Tibial nerve (tissue), 4 donors: Measurements from ENCODE around the gene UNC93A. TPM values are rescaled to one million over a fixed set of nuclear protein-coding genes. Genes with fewer than 3 reads are reported as not detected.
"Not testable (repeated sequence)": the region's sequence is repeated elsewhere in the genome, so short reads cannot be mapped to it uniquely, and the experiment has no call there.

Source experiments
- DNase-seq, 2 donors: peaks; one replicate each; pipeline ENCODE4 v3.0.0-alpha.2; 2019; ENCODE audit warnings: low spot score in 2 of 2
- H3K27ac ChIP-seq, 4 donors: fragments of 200-600 bp; sonication (generic) in 3 of 4; one replicate each; pipeline ENCODE4 v1.5.1; 2017 to 2019; ENCODE audit warnings: mild to moderate bottlenecking in 1 of 4
- H3K27me3 ChIP-seq, 2 donors: fragments of 200-600 bp; sonication (generic) in 1 of 2; one replicate each; pipeline versions ENCODE4 v1.5.1 to v1.6.0; 2017 to 2019
- H3K36me3 ChIP-seq, 3 donors: fragments of 200-600 bp; sonication (generic); one replicate each; pipeline ENCODE4 v1.5.1; 2018 to 2019
- H3K4me1 ChIP-seq, 4 donors: fragments of 200-600 bp; sonication (generic) in 3 of 4; one replicate each; pipeline ENCODE4 v1.5.1; 2017 to 2019
- H3K4me3 ChIP-seq, 4 donors: fragments of 200-600 bp; sonication (generic) in 3 of 4; one replicate each; pipeline ENCODE4 v1.5.1; 2017 to 2019; ENCODE audit warnings: mild to moderate bottlenecking in 1 of 4, moderate library complexity in 1 of 4
- H3K9me3 ChIP-seq, 4 donors: fragments of 200-600 bp; sonication (generic) in 3 of 4; one replicate each; pipeline ENCODE4 v1.5.1; 2017 to 2019
- CTCF ChIP-seq, 5 experiments: fragments of 200-600 bp in 3 of 5; fragments of 450-650 bp in 2 of 5; sonication (generic) in 3 of 5; IDR thresholded peaks; one replicate each; pipeline ENCODE4 v1.5.1; 2016 to 2019; ENCODE audit warnings: antibody characterized with exemption in 5 of 5, mild to moderate bottlenecking in 3 of 5, moderate library complexity in 2 of 5
- EP300 ChIP-seq, 2 donors: sonication (generic); formaldehyde crosslinking; IDR thresholded peaks; one replicate each; pipeline ENCODE4 v1.6.1; 2017; ENCODE audit warnings: antibody characterized with exemption in 2 of 2, mild to moderate bottlenecking in 1 of 2
- POLR2A ChIP-seq, 2 donors: fragments of 450-650 bp; IDR thresholded peaks; one replicate each; pipeline ENCODE4 v1.6.1; 2017; ENCODE audit warnings: antibody characterized with exemption in 2 of 2, mild to moderate bottlenecking in 2 of 2, moderate library complexity in 2 of 2
- WGBS, 2 donors: methylation state at CpG; one replicate each; pipeline ENCODE4 v1.1.5; 2018; 5-methylcytosine and 5-hydroxymethylcytosine counted together
- total RNA-seq, 4 donors: library from RNA; depleted of rRNA; stranded (reverse); fragments of >200 nt; gene quantifications; one replicate each; pipeline ENCODE4 v1.1.0, GENCODE V29; 2016

Gene UNC93A
- total RNA-seq, 4 donors from 2014 or later = not detected

DNA sequence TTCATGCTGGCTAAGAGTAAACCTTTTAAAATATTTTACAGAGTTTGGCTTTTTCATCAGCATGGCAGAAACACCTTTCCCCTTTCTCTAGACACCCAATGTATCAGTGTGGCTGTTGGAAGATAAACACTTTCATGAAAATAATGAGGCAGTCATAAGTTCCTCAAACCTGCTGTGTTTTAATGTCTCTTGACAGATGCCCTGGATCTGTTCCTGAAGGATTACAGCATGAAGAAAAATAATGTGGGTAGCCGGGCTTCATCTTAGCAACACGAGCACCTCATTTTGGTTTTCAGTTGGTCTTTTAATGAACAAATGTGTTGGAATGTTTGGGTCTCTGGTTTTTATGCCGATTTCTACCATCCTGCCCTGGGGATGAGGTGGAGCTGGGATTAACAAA, 45.5 kb upstream of the UNC93A start:
- no peak for DNase-seq
- no peak for TF ChIP-seq CTCF (IDR thresholded peaks at IDR 0.05)
- TF ChIP-seq EP300 (IDR thresholded peaks at IDR 0.05) = no peak
- no peak for TF ChIP-seq POLR2A (IDR thresholded peaks at IDR 0.05)
- Histone ChIP-seq H3K27ac (no peak overlapping the region), H3K4me3 (no peak overlapping the region), H3K9me3 (no peaks in the 10 kb centered on the region), H3K4me1 (no peaks in the 10 kb centered on the region), H3K36me3 (no peaks in the 10 kb centered on the region), H3K27me3 (no peaks in the 10 kb centered on the region)
- 76 to 80% methylated on average over 3 of the region's 3 CpGs for WGBS, 2 donors

- no peak overlapping the region for H3K27ac ChIP-seq
- no peaks in the 10 kb centered on the region for H3K4me1 ChIP-seq
- H3K9me3 ChIP-seq = no peaks in the 10 kb centered on the region
- DNase-seq = no peak
- WGBS, 2 donors = 68 to 74% methylated on average over 22 to 24 of the region's 24 CpGs
- no peak for TF ChIP-seq POLR2A (IDR thresholded peaks at IDR 0.05)
- TF ChIP-seq CTCF (IDR thresholded peaks at IDR 0.05) = no peak
- no peak for TF ChIP-seq EP300 (IDR thresholded peaks at IDR 0.05)
- no peaks in the 10 kb centered on the region for H3K27me3 ChIP-seq
- no peaks in the 10 kb centered on the region for H3K36me3 ChIP-seq
- no peak overlapping the region for H3K4me3 ChIP-seq
Observed at GRCh38 chr6:167247814-167248595, 43.1 kb upstream of the UNC93A start.

- H3K4me1 ChIP-seq, H3K27ac ChIP-seq, H3K4me3 ChIP-seq, H3K27me3 ChIP-seq, DNase-seq, H3K9me3 ChIP-seq, H3K36me3 ChIP-seq: not testable (repeated sequence)
- 62 to 63% methylated on average over 14 of the region's 14 CpGs for WGBS, 2 donors
Observed at GRCh38 chr6:167248878-167249455, 42.1 kb upstream of the UNC93A start.

DNA sequence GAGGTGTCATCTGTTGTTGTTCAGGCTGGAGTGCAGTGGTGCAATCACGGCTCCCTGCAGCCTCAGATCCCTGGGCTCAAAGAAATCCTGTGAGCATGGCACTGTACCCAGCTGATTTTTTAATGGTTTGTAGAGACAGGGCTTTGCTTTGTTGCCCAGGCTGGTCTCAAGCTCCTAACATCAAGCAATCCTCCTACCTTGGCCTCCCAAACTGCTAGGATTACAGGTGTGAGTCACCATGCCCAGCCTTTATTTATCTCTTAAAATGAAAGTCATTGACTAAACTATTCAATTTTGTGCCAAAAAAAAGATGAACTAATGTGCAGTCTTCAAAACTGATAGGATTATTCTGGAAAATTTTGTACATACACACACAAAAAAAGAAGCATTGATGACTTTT, 38.8 kb upstream of the UNC93A start:
- Histone ChIP-seq H3K4me1 (no peaks in the 10 kb centered on the region), H3K4me3 (no peak overlapping the region), H3K36me3 (no peaks in the 10 kb centered on the region), H3K27ac (no peak overlapping the region), H3K27me3 (no peaks in the 10 kb centered on the region), H3K9me3 (peaks cover 0 to 19% (median 0%) of the 10 kb centered on the region in 4 donors)
- 96 to 100% methylated on average over 1 of the region's 1 CpG for WGBS, 2 donors
- no peak for TF ChIP-seq POLR2A (IDR thresholded peaks at IDR 0.05)
- TF ChIP-seq CTCF (IDR thresholded peaks at IDR 0.05) = no peak
- no peak for TF ChIP-seq EP300 (IDR thresholded peaks at IDR 0.05)
- no peak for DNase-seq

DNA sequence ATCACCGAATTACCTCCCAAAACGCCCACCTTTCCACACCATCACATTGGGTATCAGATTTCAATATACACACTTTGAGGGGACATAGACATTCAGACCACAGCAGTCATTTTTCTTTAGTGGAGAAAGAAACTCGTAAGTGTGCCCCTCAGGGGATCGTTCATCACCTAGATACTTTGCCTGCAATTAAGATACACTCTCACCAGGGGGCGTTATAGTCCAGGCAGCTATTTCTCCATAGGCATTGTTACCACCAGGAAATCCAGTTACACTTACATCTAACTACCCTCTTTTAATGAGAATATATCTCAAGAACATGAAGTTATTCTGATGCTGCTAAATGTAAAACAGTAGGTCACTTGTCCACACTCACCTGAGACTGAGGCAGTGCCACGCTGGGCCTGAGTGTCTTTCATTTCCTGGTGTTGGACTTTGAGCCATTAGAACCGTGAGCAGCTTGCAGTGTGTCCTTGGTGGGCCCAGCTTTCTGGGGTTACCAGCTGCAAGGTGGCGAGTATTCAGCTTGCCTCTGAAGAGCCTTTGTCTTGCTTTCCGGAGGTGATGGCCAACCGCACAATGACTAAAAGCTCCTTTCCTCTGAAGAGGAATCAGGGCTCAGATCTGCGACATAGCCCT, 35.1 kb upstream of the UNC93A start:
- TF ChIP-seq CTCF (IDR thresholded peaks at IDR 0.05) = no peak
- no peak for TF ChIP-seq POLR2A (IDR thresholded peaks at IDR 0.05)
- no peak for TF ChIP-seq EP300 (IDR thresholded peaks at IDR 0.05)
- WGBS, 2 donors = 85 to 88% methylated on average over 11 of the region's 11 CpGs
- Histone ChIP-seq H3K27me3 (no peaks in the 10 kb centered on the region), H3K27ac (no peak overlapping the region), H3K4me3 (no peak overlapping the region), H3K9me3 (peaks cover 0 to 24% (median 0%) of the 10 kb centered on the region in 4 donors), H3K4me1 (no peaks in the 10 kb centered on the region), H3K36me3 (no peaks in the 10 kb centered on the region)
- DNase-seq = no peak
